NCI-H82 treated with DMSO at 0.1 percent for 48 hours (cell line): Measurements from ENCODE around the gene NTM.
"Not testable (repeated sequence)": the region's sequence is repeated elsewhere in the genome, so short reads cannot be mapped to it uniquely, and the experiment has no call there.

Experiments
- DNase-seq: peaks from one replicate; lab custom pipeline; 2025; ENCODE audit not compliant: unreplicated experiment; lab: John Stamatoyannopoulos, UW

NTM gene

DNA sequence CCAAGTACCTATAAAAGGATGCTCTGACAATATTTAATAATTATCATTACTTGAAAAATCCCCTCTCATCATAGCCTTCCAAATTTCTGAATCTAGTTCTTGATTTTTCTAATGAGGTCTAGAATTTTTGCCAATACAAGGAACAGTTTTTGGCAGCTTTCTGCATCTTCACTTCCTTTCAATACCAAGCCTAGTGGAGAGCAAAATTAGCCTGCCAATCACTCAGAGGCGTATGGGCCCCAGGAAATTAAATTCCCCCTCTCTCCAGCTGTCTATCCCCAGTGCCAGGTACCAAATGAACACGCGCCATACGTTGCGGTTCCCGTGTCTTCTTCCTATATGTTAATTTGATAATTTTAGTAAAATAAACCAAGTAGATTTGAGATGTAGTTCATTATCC lies 293.9 kb downstream of the NTM start:
- no peak for DNase-seq

DNA sequence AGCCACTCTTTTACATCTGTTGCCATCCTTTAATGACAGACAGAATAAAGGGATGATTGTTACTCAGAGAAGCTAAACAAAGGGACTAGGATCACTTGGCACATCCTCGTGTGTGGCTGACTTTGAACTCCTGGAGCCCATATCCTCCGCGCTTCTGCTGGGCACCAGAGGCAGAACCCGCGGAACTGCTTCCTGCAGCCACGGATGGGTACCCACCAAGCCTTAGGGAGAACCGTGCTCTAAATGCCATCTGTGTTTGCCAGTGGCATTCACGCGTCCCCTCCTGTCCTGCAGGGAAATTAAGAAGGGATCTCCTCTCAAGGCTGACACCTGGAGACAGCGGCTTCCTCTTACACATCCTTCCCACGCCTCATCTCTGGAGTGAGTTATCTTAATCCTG lies 294.4 kb downstream of the NTM start:
- no peak for DNase-seq

DNA sequence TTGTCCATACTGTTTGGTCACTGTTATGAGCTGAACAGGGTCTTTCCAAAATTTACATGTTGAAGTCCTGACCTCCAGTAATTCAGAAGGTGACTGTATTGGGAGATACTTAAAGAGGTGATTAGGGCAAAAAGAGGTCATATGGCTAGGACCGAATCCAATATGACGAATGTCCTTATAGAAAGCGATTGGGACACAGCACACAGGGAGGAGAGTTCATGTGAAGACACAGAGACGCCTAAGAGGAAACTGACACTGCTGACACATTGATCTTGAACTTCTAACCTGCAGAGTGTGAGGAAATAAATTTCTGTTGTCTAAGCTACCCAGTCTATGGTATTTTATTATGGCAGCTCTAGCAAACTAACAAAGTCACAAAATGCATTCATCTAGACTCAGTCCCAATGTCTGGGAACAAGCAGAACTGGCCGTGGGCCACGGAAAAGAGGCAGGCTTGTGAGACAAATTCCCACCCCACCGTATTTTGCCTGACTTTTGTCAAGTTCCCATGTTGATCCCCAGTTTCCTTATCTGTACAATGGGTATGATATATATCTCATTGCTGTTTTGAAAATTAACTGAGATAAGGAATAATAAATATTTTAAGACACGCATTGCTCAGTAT lies 295.0 kb downstream of the NTM start:
- no peak for DNase-seq

DNA sequence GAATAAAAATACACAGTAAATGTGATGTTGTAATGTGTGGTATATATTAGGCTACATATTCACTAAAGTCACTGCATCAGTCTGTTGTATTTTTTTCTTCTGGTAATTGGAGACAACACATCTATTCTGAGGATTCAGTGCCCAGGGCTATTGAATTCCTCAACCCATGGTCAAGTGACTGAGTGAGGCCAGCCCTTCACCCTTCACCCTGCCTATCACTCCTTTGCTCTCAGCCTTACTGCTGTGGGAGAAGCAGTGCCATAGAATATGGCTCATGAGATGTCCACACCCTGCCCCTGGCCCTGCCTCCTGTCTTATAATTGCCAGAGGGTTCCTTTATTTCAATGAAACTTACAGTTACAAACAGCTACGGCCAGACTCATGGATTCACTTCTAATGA lies 295.6 kb downstream of the NTM start:
- no peak for DNase-seq

DNA sequence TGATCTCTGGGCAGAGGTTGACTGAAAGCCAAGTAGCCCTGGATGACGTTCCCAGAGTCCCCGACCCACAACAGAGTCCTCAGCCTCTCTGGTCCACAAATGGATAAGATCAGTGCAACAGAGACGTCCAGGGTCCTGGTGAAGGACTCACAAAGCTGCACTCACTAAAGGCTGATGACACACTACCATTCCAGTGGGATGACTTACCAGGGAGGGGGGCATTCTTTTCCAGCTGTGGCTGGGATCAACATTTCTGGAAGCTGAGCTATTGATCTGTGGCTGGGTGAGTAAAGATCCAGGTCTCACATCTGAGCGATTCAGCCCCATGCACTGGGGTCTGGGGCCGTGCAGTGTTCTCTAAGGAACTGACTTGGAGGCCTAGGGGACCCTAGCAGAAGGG lies 296.2 kb downstream of the NTM start:
- DNase-seq = no peak

DNA sequence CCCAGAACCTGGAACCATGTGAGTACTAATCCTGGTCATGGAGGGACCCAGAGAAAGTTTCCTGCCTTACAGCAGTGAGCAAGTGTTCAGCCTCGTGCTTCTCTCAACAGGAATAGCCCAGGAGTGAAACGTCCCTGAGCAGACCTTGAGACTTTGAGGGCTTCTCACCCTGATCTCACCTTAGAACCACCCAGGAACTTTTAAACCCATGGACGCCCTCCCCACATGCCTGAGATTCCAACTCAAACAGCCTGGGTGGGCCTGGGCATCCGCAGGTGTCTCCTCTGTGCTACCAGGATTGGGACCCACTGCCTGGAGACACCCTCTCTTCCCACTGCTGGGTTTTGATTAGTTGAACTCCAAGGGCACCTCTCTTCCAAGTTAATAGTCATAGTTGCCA lies 297.2 kb downstream of the NTM start:
- no peak for DNase-seq

DNA sequence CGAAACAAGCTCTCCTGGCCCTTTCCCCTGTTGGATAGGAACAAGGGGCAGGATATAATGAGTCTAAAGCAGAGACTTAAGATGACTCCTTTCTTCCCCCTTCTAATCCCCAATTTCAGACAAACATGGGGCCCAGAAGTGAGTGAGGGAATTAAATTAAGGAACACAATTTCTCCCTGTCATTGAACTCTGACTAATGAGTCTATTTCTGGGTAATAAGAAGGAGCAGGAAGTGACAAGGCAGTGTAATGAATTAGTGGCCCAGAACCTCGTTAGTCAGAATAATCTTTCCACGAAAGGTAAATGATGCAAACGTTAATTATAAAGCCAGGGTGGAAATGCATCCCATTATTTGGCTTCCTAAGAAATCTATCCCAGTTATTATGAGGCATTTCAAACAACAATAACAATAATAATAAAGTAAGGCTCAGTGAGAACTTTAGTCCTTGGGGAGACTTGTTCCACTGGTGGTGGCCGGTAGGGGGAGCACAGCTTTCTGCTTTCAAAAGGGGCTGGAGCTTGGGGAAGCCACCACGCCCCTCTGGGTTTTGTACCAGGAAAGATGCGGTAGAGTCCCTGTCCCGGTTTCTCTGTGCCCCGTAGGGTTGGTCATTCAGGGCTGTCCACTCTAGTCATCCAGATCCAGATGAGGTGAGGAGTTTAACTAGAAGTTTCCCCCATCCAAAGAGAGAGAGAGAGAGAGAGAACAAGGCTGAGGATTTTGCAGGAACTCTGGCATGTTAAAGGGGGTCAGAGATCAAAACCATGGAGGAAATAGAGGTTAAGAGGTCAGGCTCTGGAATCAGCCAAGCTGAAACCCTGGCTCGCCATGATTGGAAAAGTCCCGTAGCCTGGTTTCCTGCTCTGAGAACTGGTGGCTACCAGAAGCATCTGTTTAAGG lies 298.3 kb downstream of the NTM start:
- no peak for DNase-seq

DNA sequence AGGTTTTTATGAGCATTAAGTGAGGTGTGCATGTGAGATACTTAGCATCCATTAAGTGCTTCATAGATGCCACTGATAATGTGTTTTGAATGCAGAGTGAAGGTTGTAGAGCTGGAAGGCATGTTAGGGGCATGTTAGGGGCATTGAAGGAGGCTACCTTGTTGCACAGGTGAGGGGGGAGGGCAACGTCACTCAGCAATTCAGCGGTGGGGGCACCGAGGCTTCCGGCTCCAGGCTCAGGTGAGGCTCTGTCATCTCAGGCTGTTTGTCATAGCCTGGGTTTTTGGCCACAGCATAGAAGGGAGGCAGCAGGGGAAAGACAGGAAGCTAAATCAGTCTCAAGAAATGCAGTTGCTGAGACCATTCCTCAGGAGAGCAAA lies 299.0 kb downstream of the NTM start:
- no peak for DNase-seq

DNA sequence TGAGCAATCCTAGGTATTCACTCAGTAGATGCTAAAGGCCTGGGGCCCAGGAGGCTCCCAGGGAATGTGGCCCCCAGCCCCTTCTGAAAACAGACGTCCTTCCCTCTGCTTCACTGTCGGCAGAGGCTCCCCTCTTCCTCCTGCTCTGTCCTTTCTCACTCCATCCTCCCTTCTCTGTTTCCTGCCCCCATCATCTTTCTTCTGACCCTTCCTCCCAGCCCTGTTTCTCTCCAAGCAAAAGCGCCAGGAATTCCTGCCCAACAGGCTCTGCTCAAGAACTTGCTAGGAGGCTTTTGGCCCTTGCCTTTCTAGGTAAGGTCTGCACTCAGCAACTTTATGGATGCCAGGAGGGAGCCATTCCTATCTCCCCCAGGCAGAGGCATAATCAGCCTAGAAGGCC lies 300.5 kb downstream of the NTM start:
- no peak for DNase-seq

DNA sequence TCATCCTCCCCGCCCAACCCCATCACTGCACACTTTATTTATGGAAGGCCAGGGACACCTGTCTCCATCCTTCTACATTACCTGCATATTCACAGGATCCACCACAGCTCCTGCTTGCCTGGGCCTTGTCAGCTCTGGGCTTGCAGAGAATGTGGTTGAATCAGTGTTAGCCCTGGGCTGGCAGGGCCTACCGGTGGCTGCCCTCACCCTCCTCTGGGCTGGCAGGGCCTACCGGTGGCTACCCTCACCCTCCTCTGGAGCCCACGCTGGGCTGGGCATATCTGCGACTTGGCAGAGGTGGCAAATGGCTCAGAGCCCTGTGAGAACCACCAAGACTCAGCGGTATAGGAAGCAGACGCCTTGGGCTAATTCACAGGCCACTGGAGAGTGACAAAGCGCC lies 300.9 kb downstream of the NTM start:
- DNase-seq = no peak

DNA sequence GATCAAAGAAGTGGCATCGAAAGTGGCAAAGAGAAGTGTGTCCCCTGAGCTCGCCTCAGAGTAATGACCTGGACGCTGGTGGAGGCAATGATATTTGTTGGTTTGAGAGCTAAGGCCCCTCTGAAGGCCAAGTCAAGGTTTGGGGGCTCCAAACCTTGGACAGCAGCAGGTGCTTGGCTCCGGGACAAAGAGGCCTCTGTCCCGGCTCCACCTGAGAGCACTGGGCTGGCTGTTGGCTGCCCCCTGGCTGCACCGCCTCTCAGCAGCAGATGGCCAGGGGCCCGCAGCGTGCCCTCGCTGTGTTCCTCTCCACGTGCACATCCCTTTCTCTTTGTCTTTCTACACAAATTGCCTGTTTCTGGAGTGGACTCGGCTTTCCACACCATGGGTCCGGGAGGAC lies 301.3 kb downstream of the NTM start:
- DNase-seq = no peak

DNA sequence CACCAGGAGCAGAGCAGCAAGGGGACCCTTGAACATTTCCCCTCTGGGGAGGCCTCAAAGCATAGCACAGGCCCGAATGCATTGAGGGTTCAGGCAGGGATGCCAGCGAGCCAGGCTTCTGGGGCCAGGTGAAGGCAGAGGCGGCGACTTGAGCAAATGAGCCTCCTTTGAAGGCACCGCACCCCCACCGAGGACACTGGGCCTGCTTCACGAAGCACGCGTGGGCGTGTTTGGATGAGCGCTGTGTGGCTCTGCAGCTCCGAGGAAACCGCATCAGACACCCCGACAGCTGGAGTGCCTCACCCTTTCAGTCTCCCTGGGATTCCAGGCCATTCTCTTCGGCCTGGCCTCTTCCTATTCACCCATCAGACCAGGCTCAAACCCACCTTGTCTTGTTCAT lies 301.8 kb downstream of the NTM start:
- no peak for DNase-seq

DNA sequence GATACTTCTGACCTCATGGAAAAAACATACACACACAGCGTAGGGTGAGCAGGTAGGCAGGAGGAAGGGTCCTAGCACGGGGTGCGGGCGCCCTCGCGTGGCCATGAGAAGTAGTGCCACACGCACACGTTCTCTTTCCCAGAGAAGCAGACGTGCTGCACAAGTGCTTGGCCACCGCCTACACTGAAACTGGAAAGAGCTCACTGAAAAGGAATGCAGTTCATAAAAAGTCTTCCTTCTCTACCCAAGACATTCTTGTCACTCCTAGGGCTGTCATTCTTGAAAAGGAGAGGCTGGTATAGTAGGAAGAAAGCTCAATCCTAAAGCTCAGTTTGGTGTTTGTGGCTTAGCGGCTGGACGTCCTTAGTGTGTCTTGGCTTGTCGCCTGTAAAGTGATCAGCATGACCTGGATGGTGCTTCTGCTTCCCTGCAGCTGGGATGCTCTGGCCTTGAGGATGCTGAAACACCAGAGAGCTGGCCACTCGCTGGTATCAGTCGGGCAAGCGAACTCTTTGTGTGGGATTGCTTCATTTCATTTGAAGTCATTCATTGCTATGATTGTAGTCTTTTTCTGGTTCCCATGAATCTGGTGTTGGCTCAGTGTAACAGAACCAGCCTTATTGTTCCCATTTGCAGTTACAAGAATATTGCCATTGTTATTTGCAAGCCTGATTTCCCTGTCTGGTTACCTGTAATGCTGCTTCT lies 303.8 kb downstream of the NTM start:
- DNase-seq = peak; percentile 17

DNA sequence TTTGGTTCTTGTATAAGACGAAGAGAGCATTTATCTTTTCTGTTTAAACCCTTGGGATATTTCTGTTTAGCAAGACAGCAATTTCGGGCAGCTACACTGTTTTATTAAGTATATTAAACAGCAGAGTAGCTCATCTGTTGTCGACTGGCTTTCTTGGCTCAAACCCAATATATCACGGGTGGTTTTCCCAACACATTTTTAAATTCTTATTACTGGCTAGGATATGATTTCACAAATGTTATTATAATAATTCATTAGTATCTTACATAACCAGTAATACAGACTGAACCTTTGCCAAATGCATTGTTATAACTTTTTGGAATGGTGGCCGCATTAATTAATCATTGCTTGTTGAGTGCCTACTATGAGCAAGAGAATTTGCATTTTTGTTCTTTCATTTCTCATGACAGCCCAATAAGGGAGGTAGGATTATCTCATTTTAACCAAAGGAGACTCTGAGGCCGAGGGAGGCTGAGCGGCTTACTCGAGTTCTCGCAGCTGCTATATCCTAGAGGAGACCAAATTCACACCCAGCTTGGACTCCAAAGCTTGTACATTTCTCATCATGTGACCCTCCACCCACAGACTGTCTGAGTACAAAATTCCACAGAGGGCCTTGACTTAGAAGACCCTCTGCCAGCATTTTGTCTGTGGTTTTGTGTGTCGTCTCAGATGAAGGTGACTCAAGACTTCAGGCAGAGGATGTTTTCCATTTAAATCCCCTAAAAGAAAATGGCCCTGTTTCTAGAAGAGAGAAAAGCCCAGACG lies 304.9 kb downstream of the NTM start:
- no peak for DNase-seq

DNA sequence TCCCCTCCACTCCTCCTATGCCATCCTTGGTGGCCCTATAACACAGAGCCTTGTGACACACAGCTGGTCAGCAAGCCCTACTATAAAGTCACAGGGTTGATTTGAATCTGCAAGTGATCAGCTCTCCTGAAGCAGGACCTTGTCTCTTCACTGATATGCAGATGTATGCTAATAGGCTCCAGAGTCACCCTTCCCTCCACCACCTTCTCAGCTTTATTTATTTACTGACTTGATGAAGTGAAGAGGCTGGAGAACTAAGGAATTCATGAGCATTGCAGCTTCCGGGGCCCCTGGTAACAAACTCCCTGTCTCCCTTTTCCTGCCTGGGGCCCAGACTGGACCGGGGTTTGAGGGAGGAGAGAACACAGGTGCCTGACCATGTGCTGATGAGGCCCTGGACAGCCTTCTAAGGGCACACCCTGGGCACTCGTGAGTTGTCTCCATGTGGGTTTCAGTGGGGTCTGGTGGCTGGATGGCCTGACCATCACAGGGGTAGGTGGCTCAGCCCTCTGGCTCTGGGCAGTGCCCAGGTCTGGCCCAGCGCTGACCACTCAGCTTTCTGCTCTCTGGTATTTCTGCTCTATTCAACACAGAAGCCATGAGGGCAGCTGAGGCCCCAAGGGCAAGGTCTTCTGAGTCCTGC lies 307.5 kb downstream of the NTM start:
- no peak for DNase-seq

DNA sequence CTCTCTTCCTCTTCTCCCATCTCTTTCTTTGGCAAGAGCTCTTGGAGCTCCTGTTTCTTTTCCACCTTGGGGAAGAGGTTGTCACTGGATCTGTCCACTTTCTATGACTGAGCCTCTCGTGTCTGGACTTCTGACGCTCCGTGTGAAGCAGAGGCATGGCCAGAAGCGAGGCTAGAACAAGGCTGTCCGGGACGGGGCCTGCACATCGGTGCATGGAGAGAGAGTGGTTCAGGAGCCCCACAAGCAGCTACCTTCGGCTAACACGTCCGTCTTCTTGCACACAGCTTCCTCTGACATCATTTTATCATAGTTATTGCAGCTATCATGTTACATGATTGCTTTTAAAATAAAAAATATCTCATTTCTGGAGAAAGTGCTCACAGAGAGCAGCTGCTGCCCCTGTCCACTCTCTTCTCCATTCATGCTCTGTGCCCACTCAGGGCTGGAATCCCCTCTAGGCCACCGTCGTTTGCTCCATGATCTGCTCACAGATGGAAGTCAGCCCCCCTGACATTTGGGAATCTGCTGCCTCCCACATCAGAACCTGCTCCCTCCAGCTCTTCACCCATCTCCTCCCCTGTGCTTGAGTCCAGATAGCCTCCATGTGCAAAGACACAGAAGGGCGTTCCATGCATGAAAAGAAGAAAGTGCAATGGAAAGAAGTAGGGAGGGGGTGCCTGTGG lies 308.4 kb downstream of the NTM start:
- no peak for DNase-seq

DNA sequence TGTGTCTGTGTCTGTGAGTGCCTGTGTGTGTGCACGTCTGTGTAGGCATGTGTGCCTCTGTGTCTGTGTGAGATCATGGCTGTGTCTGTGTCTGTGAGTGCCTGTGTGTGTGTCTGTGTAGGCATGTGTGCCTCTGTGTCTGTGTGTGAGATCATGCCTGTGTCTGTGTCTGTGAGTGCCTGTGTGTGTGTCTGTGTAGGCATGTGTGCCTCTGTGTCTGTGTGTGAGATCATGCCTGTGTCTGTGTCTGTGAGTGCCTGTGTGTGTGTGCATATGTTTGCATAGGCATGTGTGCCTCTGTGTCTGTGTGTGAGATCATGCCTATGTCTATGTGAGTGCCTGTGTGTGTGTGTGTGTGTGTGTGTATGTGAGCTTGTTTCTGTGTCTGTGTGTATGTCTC lies 310.0 kb downstream of the NTM start:
- DNase-seq = not testable (repeated sequence)

DNA sequence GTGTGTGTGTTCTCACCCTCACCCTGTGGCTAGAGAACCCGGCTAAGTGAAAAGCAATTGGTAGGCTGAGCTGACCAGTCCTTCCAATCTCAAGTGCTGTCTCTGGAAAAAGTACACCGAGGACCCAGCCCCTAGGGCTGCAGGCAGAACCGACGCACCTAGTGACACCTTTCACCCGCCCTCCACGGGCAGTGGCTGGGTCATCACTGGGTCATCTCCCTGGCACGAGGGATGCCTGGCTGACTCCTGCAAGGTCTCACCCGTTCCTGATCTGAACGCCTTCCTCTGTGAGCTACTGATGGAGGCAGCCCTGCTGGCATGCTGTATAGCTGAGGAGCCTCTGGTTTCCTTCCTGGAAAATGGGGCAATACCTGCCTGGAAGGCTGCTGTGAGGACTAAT lies 311.5 kb downstream of the NTM start:
- DNase-seq = no peak

DNA sequence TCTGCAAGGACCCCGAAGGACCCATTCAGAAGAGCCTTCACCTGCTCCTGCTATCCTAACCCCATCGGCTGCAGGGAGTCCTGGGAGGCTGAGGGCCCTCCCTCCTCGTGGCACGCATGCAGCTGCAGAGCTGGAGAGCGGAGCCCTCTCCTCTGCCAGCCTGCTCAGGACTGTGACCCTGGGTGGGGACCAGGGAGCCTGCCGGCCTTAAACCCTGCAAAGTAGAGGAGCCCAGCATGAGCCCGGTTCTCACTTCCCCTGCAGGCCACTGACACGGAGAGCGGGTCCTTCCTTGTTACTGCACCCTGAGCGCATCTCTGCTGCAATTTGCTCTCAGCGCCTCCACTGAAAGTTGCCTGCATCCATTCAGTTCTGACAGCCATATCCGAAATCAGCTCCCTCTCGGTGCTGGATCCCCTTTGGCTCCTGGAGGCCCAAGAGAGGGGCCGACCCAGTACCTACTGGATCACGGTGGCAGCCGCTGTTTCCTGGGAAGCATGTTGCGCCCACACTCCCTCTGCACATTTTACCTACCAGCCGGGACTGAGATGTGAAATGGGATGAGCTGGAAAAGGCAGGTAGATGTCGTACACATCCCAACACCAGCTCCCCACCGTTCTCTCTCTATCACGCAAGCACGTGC lies 312.1 kb downstream of the NTM start:
- no peak for DNase-seq

DNA sequence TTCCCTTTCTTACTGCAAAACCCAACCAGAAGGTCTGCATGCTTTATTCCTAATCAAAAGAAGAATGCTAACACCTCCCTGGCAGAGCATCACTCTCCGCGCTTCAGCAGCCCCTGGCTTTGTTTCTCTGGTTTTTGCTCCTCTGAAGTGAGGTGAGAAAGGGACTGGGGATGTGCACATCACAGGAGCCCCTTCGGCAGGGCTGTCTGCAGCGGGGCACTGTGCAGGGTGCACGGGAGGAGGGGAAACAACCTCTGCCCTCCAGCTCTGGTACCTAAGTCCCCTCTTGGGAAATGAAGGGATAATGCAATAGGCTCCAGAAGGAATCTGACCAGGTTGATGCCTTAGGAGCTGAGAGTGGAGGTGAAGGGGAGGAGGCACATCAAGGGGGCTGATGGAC lies 312.7 kb downstream of the NTM start:
- no peak for DNase-seq
